GM21825 (cell line): ENCODE measurements around the gene FRMD5.

Experiments used
- ATAC-seq: cut with Tn5 transposase; IDR thresholded peaks from one replicate; pipeline ENCODE4 v1.9.1; 2021; ENCODE audit warnings: mild to moderate bottlenecking, moderate library complexity; ENCODE audit not compliant: unreplicated experiment

FRMD5 gene

GRCh38 chr15:43981576-43981975, 213.5 kb downstream of the FRMD5 start:
- no peak for ATAC-seq

GRCh38 chr15:43977072-43977884, 217.8 kb downstream of the FRMD5 start:
- peak; percentile 66 for ATAC-seq

GRCh38 chr15:43975770-43976169, 219.3 kb downstream of the FRMD5 start:
- ATAC-seq: no peak

- ATAC-seq: no peak
Measured at GRCh38 chr15:43975326-43975725, 219.7 kb downstream of the FRMD5 start.

- peak; percentile 51 for ATAC-seq
Measured at GRCh38 chr15:43974852-43975251, 220.2 kb downstream of the FRMD5 start.

- ATAC-seq: no peak
Measured at GRCh38 chr15:43969802-43970375, 225.2 kb downstream of the FRMD5 start.

- ATAC-seq: no peak
Measured at GRCh38 chr15:43968551-43968950, 226.5 kb downstream of the FRMD5 start.

- ATAC-seq: no peak
Measured at GRCh38 chr15:43966646-43967045, 228.4 kb downstream of the FRMD5 start.

GRCh38 chr15:43958861-43959330, 236.2 kb downstream of the FRMD5 start:
- ATAC-seq: no peak

- ATAC-seq: no peak
Measured at GRCh38 chr15:43957724-43958123, 237.3 kb downstream of the FRMD5 start.

GRCh38 chr15:43955140-43955539, 239.9 kb downstream of the FRMD5 start:
- ATAC-seq: no peak

- ATAC-seq: no peak
Measured at GRCh38 chr15:43954181-43954621, 240.9 kb downstream of the FRMD5 start.

GRCh38 chr15:43953402-43953801, 241.7 kb downstream of the FRMD5 start:
- no peak for ATAC-seq

GRCh38 chr15:43950531-43950930, 244.5 kb downstream of the FRMD5 start:
- no peak for ATAC-seq

- ATAC-seq: peak; percentile 85
Measured at GRCh38 chr15:43948691-43949325, 246.3 kb downstream of the FRMD5 start.

GRCh38 chr15:43943511-43943910, 251.6 kb downstream of the FRMD5 start:
- ATAC-seq: no peak

GRCh38 chr15:43942194-43942593, 252.9 kb downstream of the FRMD5 start:
- no peak for ATAC-seq

- no peak for ATAC-seq
Measured at GRCh38 chr15:43941555-43941954, 253.5 kb downstream of the FRMD5 start.

- ATAC-seq: no peak
Measured at GRCh38 chr15:43941071-43941470, 254.0 kb downstream of the FRMD5 start.

GRCh38 chr15:43939070-43939469, 256.0 kb downstream of the FRMD5 start:
- ATAC-seq: no peak

- ATAC-seq: no peak
Measured at GRCh38 chr15:43934480-43934879, 260.6 kb downstream of the FRMD5 start.

- no peak for ATAC-seq
Measured at GRCh38 chr15:43932907-43933306, 262.2 kb downstream of the FRMD5 start.
